ENCODE results near the gene SETMAR.
"Not testable (repeated sequence)": the region's sequence is repeated elsewhere in the genome, so short reads cannot be mapped to it uniquely, and the experiment has no call there.

The SETMAR gene

GRCh38 chr3:4314688-4315087 is 11.5 kb downstream of the SETMAR start:
- H3K27me3 ChIP-seq (ENCODE audit: insufficient read depth, low read length), result no peaks in the 10 kb centered on the region
- H3K36me3 ChIP-seq (ENCODE audit: insufficient read depth, low read depth, low read length), result peaks cover 47% of the 10 kb centered on the region
- H3K4me3 ChIP-seq (ENCODE audit: low read length), result no peak overlapping the region
- no peak overlapping the region for H3K27ac ChIP-seq (ENCODE audit: low read length)
- H3K9ac ChIP-seq (ENCODE audit: low read depth, low read length), result no peak overlapping the region
- H3K9me3 ChIP-seq (ENCODE audit: insufficient read depth, low read depth, low read length), result no peaks in the 10 kb centered on the region
- peaks cover 13% of the 10 kb centered on the region for H3K4me1 ChIP-seq (ENCODE audit: insufficient read depth, low read length)

GRCh38 chr3:4320096-4320911 is 17.1 kb downstream of the SETMAR start:
- Histone ChIP-seq H3K36me3 (ENCODE audit: insufficient read depth, low read depth, low read length) (peaks cover 22% of the 10 kb centered on the region), H3K9me3 (ENCODE audit: insufficient read depth, low read depth, low read length) (no peaks in the 10 kb centered on the region), H3K4me3 (ENCODE audit: low read length) (no peak overlapping the region), H3K27me3 (ENCODE audit: insufficient read depth, low read length) (no peaks in the 10 kb centered on the region), H3K4me1 (ENCODE audit: insufficient read depth, low read length) (no peaks in the 10 kb centered on the region), H3K9ac (ENCODE audit: low read depth, low read length) (no peak overlapping the region), H3K27ac (ENCODE audit: low read length) (no peak overlapping the region)

GRCh38 chr3:4321732-4322131 is 18.6 kb downstream of the SETMAR start:
- no peak overlapping the region for H3K27ac ChIP-seq (ENCODE audit: low read length)
- H3K4me3 ChIP-seq (ENCODE audit: low read length), result no peak overlapping the region
- H3K36me3 ChIP-seq (ENCODE audit: insufficient read depth, low read depth, low read length), result peaks cover 11% of the 10 kb centered on the region; the same call in 1 of the 2 replicates
- H3K9ac ChIP-seq (ENCODE audit: low read depth, low read length), result no peak overlapping the region
- no peaks in the 10 kb centered on the region for H3K4me1 ChIP-seq (ENCODE audit: insufficient read depth, low read length)
- peaks cover 8% of the 10 kb centered on the region for H3K9me3 ChIP-seq (ENCODE audit: insufficient read depth, low read depth, low read length)
- no peaks in the 10 kb centered on the region for H3K27me3 ChIP-seq (ENCODE audit: insufficient read depth, low read length)

- no peaks in the 10 kb centered on the region for H3K27me3 ChIP-seq (ENCODE audit: insufficient read depth, low read length)
- peaks cover 3% of the 10 kb centered on the region; the same call in 1 of the 2 replicates for H3K36me3 ChIP-seq (ENCODE audit: insufficient read depth, low read depth, low read length)
- no peak overlapping the region for H3K27ac ChIP-seq (ENCODE audit: low read length)
- no peak overlapping the region for H3K4me3 ChIP-seq (ENCODE audit: low read length)
- peaks cover 15% of the 10 kb centered on the region for H3K9me3 ChIP-seq (ENCODE audit: insufficient read depth, low read depth, low read length)
- no peak overlapping the region for H3K9ac ChIP-seq (ENCODE audit: low read depth, low read length)
- no peaks in the 10 kb centered on the region for H3K4me1 ChIP-seq (ENCODE audit: insufficient read depth, low read length)
Observed at GRCh38 chr3:4322635-4323034, 19.5 kb downstream of the SETMAR start.

- no peaks in the 10 kb centered on the region for H3K27me3 ChIP-seq (ENCODE audit: insufficient read depth, low read length)
- H3K4me1 ChIP-seq (ENCODE audit: insufficient read depth, low read length), result no peaks in the 10 kb centered on the region
- peaks cover 21% of the 10 kb centered on the region for H3K9me3 ChIP-seq (ENCODE audit: insufficient read depth, low read depth, low read length)
- no peak overlapping the region for H3K9ac ChIP-seq (ENCODE audit: low read depth, low read length)
- no peaks in the 10 kb centered on the region for H3K36me3 ChIP-seq (ENCODE audit: insufficient read depth, low read depth, low read length)
- no peak overlapping the region for H3K27ac ChIP-seq (ENCODE audit: low read length)
- H3K4me3 ChIP-seq (ENCODE audit: low read length), result no peak overlapping the region
Observed at GRCh38 chr3:4323246-4324027, 20.3 kb downstream of the SETMAR start.

- Histone ChIP-seq H3K36me3 (ENCODE audit: insufficient read depth, low read depth, low read length) (no peaks in the 10 kb centered on the region), H3K4me1 (ENCODE audit: insufficient read depth, low read length) (no peaks in the 10 kb centered on the region), H3K27ac (ENCODE audit: low read length) (no peak overlapping the region), H3K27me3 (ENCODE audit: insufficient read depth, low read length) (no peaks in the 10 kb centered on the region), H3K4me3 (ENCODE audit: low read length) (no peak overlapping the region), H3K9ac (ENCODE audit: low read depth, low read length) (no peak overlapping the region), H3K9me3 (ENCODE audit: insufficient read depth, low read depth, low read length) (peaks cover 40% of the 10 kb centered on the region)
Observed at GRCh38 chr3:4326868-4327267, 23.7 kb downstream of the SETMAR start.

GRCh38 chr3:4329806-4330205 is 26.6 kb downstream of the SETMAR start:
- not testable (repeated sequence) for H3K4me3 ChIP-seq (ENCODE audit: low read length); H3K9ac ChIP-seq (ENCODE audit: low read depth, low read length); H3K36me3 ChIP-seq (ENCODE audit: insufficient read depth, low read depth, low read length); H3K27me3 ChIP-seq (ENCODE audit: insufficient read depth, low read length); H3K4me1 ChIP-seq (ENCODE audit: insufficient read depth, low read length); H3K27ac ChIP-seq (ENCODE audit: low read length)
- H3K9me3 ChIP-seq (ENCODE audit: insufficient read depth, low read depth, low read length), result peaks cover 40% of the 10 kb centered on the region

GRCh38 chr3:4332111-4332510 is 28.9 kb downstream of the SETMAR start:
- Histone ChIP-seq H3K36me3 (ENCODE audit: insufficient read depth, low read depth, low read length) (no peaks in the 10 kb centered on the region), H3K9ac (ENCODE audit: low read depth, low read length) (no peak overlapping the region), H3K27me3 (ENCODE audit: insufficient read depth, low read length) (no peaks in the 10 kb centered on the region), H3K27ac (ENCODE audit: low read length) (no peak overlapping the region), H3K4me1 (ENCODE audit: insufficient read depth, low read length) (peaks cover 8% of the 10 kb centered on the region; the same call in 1 of the 2 replicates), H3K9me3 (ENCODE audit: insufficient read depth, low read depth, low read length) (peaks cover 30% of the 10 kb centered on the region), H3K4me3 (ENCODE audit: low read length) (no peak overlapping the region)

GRCh38 chr3:4332574-4332973 is 29.4 kb downstream of the SETMAR start:
- Histone ChIP-seq H3K4me3 (ENCODE audit: low read length) (no peak overlapping the region), H3K27me3 (ENCODE audit: insufficient read depth, low read length) (no peaks in the 10 kb centered on the region), H3K9ac (ENCODE audit: low read depth, low read length) (no peak overlapping the region), H3K9me3 (ENCODE audit: insufficient read depth, low read depth, low read length) (peaks cover 26% of the 10 kb centered on the region), H3K4me1 (ENCODE audit: insufficient read depth, low read length) (peaks cover 8% of the 10 kb centered on the region; the same call in 1 of the 2 replicates), H3K36me3 (ENCODE audit: insufficient read depth, low read depth, low read length) (no peaks in the 10 kb centered on the region), H3K27ac (ENCODE audit: low read length) (no peak overlapping the region)

- H3K9me3 ChIP-seq (ENCODE audit: insufficient read depth, low read depth, low read length), result peaks cover 22% of the 10 kb centered on the region; the same call in 1 of the 2 replicates
- H3K36me3 ChIP-seq (ENCODE audit: insufficient read depth, low read depth, low read length), result no peaks in the 10 kb centered on the region
- no peak overlapping the region for H3K27ac ChIP-seq (ENCODE audit: low read length)
- peaks cover 8% of the 10 kb centered on the region; the same call in 1 of the 2 replicates for H3K4me1 ChIP-seq (ENCODE audit: insufficient read depth, low read length)
- H3K27me3 ChIP-seq (ENCODE audit: insufficient read depth, low read length), result no peaks in the 10 kb centered on the region
- H3K4me3 ChIP-seq (ENCODE audit: low read length), result no peak overlapping the region
- H3K9ac ChIP-seq (ENCODE audit: low read depth, low read length), result no peak overlapping the region
Observed at GRCh38 chr3:4332991-4333390, 29.8 kb downstream of the SETMAR start.

GRCh38 chr3:4334548-4334947 is 31.4 kb downstream of the SETMAR start:
- Histone ChIP-seq H3K4me1 (ENCODE audit: insufficient read depth, low read length) (peaks cover 8% of the 10 kb centered on the region; the same call in 1 of the 2 replicates), H3K9me3 (ENCODE audit: insufficient read depth, low read depth, low read length) (peaks cover 13% of the 10 kb centered on the region; the same call in 1 of the 2 replicates), H3K27me3 (ENCODE audit: insufficient read depth, low read length) (no peaks in the 10 kb centered on the region), H3K4me3 (ENCODE audit: low read length) (no peak overlapping the region), H3K36me3 (ENCODE audit: insufficient read depth, low read depth, low read length) (no peaks in the 10 kb centered on the region), H3K9ac (ENCODE audit: low read depth, low read length) (no peak overlapping the region), H3K27ac (ENCODE audit: low read length) (no peak overlapping the region)
